B cell (primary cell): ENCODE results near the gene TMUB2. TPM values are rescaled to one million over a fixed set of nuclear protein-coding genes. Genes with fewer than 3 reads are reported as not detected.

Source experiments
- ATAC-seq: fragments of 200-7000 bp; cut with Tn5 transposase; one replicate; pipeline ENCODE4 v1.10.0; 2021; ENCODE audit warnings: low read depth, mild to moderate bottlenecking, moderate number of reproducible peaks, moderate library complexity
- CTCF ChIA-PET: fragments of 350-600 bp; sonication (Branson Sonifier 250); formaldehyde crosslinking; loops from one replicate; lab custom pipeline; 2021; ENCODE audit warnings: antibody characterized with exemption, inconsistent platforms; lab: Charles Lee
- POLR2A ChIA-PET: fragments of 350-600 bp; sonication (Branson Sonifier 250); formaldehyde crosslinking; loops from one replicate; lab custom pipeline; 2021; ENCODE audit warnings: antibody characterized with exemption; lab: Charles Lee
- DNase-seq: peaks from one replicate; pipeline ENCODE4 v3.0.0; 2013
- H2AFZ ChIP-seq: 2 replicates; pipeline ENCODE4 v1.6.1; 2012; ENCODE audit warnings: mild to moderate bottlenecking, low read depth, low read length; ENCODE audit not compliant: insufficient read depth, poor library complexity, severe bottlenecking
- H3K27ac ChIP-seq, 2 donors: 1 replicate in 1 of 2; 2 replicates in 1 of 2; pipeline ENCODE4 v1.5.1; 2012 to 2013; ENCODE audit warnings: low read length in 2 of 2, mild to moderate bottlenecking in 2 of 2, moderate library complexity in 1 of 2
- H3K27me3 ChIP-seq, 4 experiments: fragments of 200-600 bp in 1 of 4; sonication (generic) in 1 of 4; replicated peaks in 1 of 4; 1 replicate in 2 of 4; 2 replicates in 2 of 4; pipeline versions ENCODE4 v1.6.1 to v1.7.0; 2013 to 2016; ENCODE audit warnings: low read length in 3 of 4, mild to moderate bottlenecking in 2 of 4, mixed read lengths in 1 of 4, moderate library complexity in 1 of 4; ENCODE audit not compliant: insufficient read depth in 4 of 4, control insufficient read depth in 3 of 4; ENCODE audit errors: control extremely low read depth in 1 of 4
- H3K36me3 ChIP-seq, 2 experiments: replicated peaks in 1 of 2; 1 replicate in 1 of 2; 2 replicates in 1 of 2; pipeline versions ENCODE4 v1.6.1 to v1.7.1; 2013; ENCODE audit warnings: low read length in 1 of 2; ENCODE audit not compliant: insufficient read depth in 2 of 2, control insufficient read depth in 1 of 2; ENCODE audit errors: control extremely low read depth in 1 of 2, extremely low read depth in 1 of 2
- H3K4me1 ChIP-seq, 2 donors: fragments of 200-600 bp in 1 of 2; sonication (generic) in 1 of 2; 1 replicate in 1 of 2; 2 replicates in 1 of 2; pipeline versions ENCODE4 v1.5.1 to v1.6.1; 2013 to 2017; ENCODE audit warnings: low read length in 2 of 2; ENCODE audit not compliant: control insufficient read depth in 2 of 2, insufficient read depth in 2 of 2
- H3K4me2 ChIP-seq: replicated peaks from 2 replicates; pipeline ENCODE3; 2012; ENCODE audit warnings: mild to moderate bottlenecking, low read depth, low read length; ENCODE audit not compliant: poor library complexity, severe bottlenecking
- H3K4me3 ChIP-seq, 5 experiments: fragments of 200-600 bp in 1 of 5; sonication (generic) in 1 of 5; 1 replicate in 3 of 5; 2 replicates in 2 of 5; pipeline versions ENCODE4 v1.5.1 to v1.7.0; 2011 to 2016; ENCODE audit warnings: low read length in 4 of 5, mild to moderate bottlenecking in 4 of 5, low read depth in 2 of 5, control low read depth in 1 of 5, moderate library complexity in 1 of 5; ENCODE audit not compliant: insufficient read depth in 1 of 5; ENCODE audit errors: control extremely low read depth in 1 of 5, extremely low read depth in 1 of 5
- H3K79me2 ChIP-seq: fragments of 200-600 bp; sonication (generic); one replicate; pipeline ENCODE4 v1.6.0; 2016; ENCODE audit warnings: low read length; ENCODE audit not compliant: control insufficient read depth, insufficient read depth
- H3K9ac ChIP-seq: fragments of 200-600 bp; sonication (generic); 2 replicates; pipeline ENCODE4 v1.6.1; 2017; ENCODE audit warnings: mild to moderate bottlenecking, low read length, moderate library complexity
- H3K9me3 ChIP-seq, 3 donors: one replicate each; pipeline versions ENCODE4 v1.6.1 to v1.7.1; 2013; ENCODE audit warnings: low read length in 2 of 3; ENCODE audit not compliant: control insufficient read depth in 2 of 3, insufficient read depth in 1 of 3; ENCODE audit errors: control extremely low read depth in 1 of 3
- H4K20me1 ChIP-seq: 2 replicates; pipeline ENCODE4 v1.6.0; 2012; ENCODE audit warnings: mild to moderate bottlenecking, low read length; ENCODE audit not compliant: insufficient read depth, control insufficient read depth, poor library complexity, severe bottlenecking
- H3K27ac Mint-ChIP-seq: one replicate; pipeline ENCODE4 v1.8.0; 2021; ENCODE audit warnings: mixed read lengths
- H3K27me3 Mint-ChIP-seq: one replicate; pipeline ENCODE4 v1.8.0; 2021; ENCODE audit warnings: mixed read lengths
- H3K4me1 Mint-ChIP-seq: one replicate; pipeline ENCODE4 v1.8.0; 2021; ENCODE audit warnings: mixed read lengths
- H3K4me3 Mint-ChIP-seq: one replicate; pipeline ENCODE4 v1.8.0; 2021; ENCODE audit warnings: mixed read lengths
- H3K9me3 Mint-ChIP-seq: one replicate; pipeline ENCODE4 v1.8.0; 2022; ENCODE audit warnings: mixed read lengths; ENCODE audit not compliant: insufficient read depth
- CTCF ChIP-seq: fragments of 200-600 bp; IDR thresholded peaks from one replicate; pipeline ENCODE4 v1.8.0; 2022; ENCODE audit warnings: antibody characterized with exemption, mild to moderate bottlenecking
- EZH2 ChIP-seq: IDR thresholded peaks from 2 replicates; pipeline ENCODE4 v1.6.1; 2012; ENCODE audit warnings: borderline replicate concordance, low read depth, mild to moderate bottlenecking, moderate library complexity, low read length; ENCODE audit not compliant: insufficient read depth, poor library complexity, severe bottlenecking
- WGBS: methylation state at CpG from one replicate; pipeline ENCODE4 v1.1.5; 2013; ENCODE audit warnings: missing lambda C conversion rate; ENCODE audit not compliant: insufficient coverage; 5-methylcytosine and 5-hydroxymethylcytosine counted together
- intact Hi-C: fragments of 100-400 bp; cut with micrococcal nuclease; formaldehyde crosslinking; loops from one replicate; pipeline ENCODE4 v1.10.0; 2022
- polyA plus RNA-seq: library from polyadenylated mRNA; depleted of rRNA; stranded (reverse); fragments of >200 nt; gene quantifications from 2 replicates; pipeline ENCODE4 v1.2.3, GENCODE V29; 2012
- total RNA-seq, 2 donors: library from RNA; stranded (reverse); fragments of 120-200 nt in 1 of 2; gene quantifications; 1 replicate in 1 of 2; 2 replicates in 1 of 2; pipeline versions ENCODE4 v1.2.3 to v1.2.4, GENCODE V29; 2013 to 2022

The TMUB2 gene
- total and polyA plus RNA-seq, 2 donors (not counting 1 experiment from before 2014, with no cell fraction given) = 52.3 to 114 TPM

- Histone ChIP-seq H3K9ac (no peak overlapping the region), H3K4me2 (peak overlapping the region; percentile 92), H3K36me3 (peaks cover 2 to 48% of the 10 kb centered on the region in 2 experiments), H3K27ac (peak overlapping the region; percentile 88 to 89), H3K4me1 (peaks cover 52 to 71% of the 10 kb centered on the region in 2 donors), H3K79me2 (peaks cover 80% of the 10 kb centered on the region), H3K9me3 (no peaks in the 10 kb centered on the region), H4K20me1 (peaks cover 21% of the 10 kb centered on the region), H3K4me3 (no peak overlapping the region), H2AFZ (no peak overlapping the region), H3K27me3 (no peaks in the 10 kb centered on the region)
- 96% methylated on average over 5 of the region's 6 CpGs for WGBS
- ChIA-PET CTCF (interaction anchor here (0.8 to 2.4 kb wide), 9 partner anchors 8 to 139 kb away, joined by 3 to 15 read pairs (median 3); partner anchors contain the start of genes SLC25A39 and TMUB2), POLR2A (interaction anchor here (7.8 kb wide), 1 partner anchor 14 kb away, joined by 100 read pairs; the partner anchor contains the start of gene ATXN7L3)
- H3K27me3 Mint-ChIP-seq = no peaks in the 10 kb centered on the region
- H3K9me3 Mint-ChIP-seq = no peaks in the 10 kb centered on the region
- H3K4me3 Mint-ChIP-seq = peak overlapping the region; percentile 84
- ATAC-seq (no peak), DNase-seq (no peak)
- H3K4me1 Mint-ChIP-seq = peaks cover 64% of the 10 kb centered on the region
- peak overlapping the region; percentile 98 for H3K27ac Mint-ChIP-seq
- no peak for TF ChIP-seq CTCF
- TF ChIP-seq EZH2 = no peak
- intact Hi-C loops = no loop called here
Measured at GRCh38 chr17:44214896-44215295, 28.1 kb downstream of the TMUB2 start.

- WGBS = 0% methylated on average over 3 of the region's 5 CpGs
- peak overlapping the region; percentile 77 for H3K9ac ChIP-seq
- peaks cover 11% of the 10 kb centered on the region for H4K20me1 ChIP-seq
- no peaks in the 10 kb centered on the region for H3K9me3 ChIP-seq
- peaks cover 43 to 60% of the 10 kb centered on the region in 2 donors for H3K4me1 ChIP-seq
- peak overlapping the region; percentile 84 for H3K4me3 Mint-ChIP-seq
- H3K79me2 ChIP-seq = peaks cover 71% of the 10 kb centered on the region
- CTCF ChIA-PET = interaction anchor here (1.0 to 3.6 kb wide), 14 partner anchors 9 to 138 kb away, joined by 3 to 28 read pairs (median 9); partner anchors contain the start of genes GRN, HDAC5, SLC25A39 and TMUB2
- H3K4me3 ChIP-seq = peak overlapping the region; percentile 28 to 87 (median 74)
- no peak overlapping the region for H2AFZ ChIP-seq
- intact Hi-C loops = loop anchor here (1.0 kb wide), 2 partner anchors 16 to 129 kb away; partner anchors contain the start of gene GRN
- H3K27me3 ChIP-seq = no peaks in the 10 kb centered on the region
- TF ChIP-seq CTCF = no peak
- H3K4me2 ChIP-seq = peak overlapping the region; percentile 92
- POLR2A ChIA-PET = interaction anchor here (0.6 to 7.8 kb wide), 9 partner anchors 9 to 135 kb away, joined by 3 to 100 read pairs (median 5); partner anchors contain the start of genes ATXN7L3, GRN, SLC25A39 and TMUB2
- DNase-seq = peak; percentile 90
- H3K9me3 Mint-ChIP-seq = no peaks in the 10 kb centered on the region
- peak overlapping the region; percentile 88 to 89 for H3K27ac ChIP-seq
- ATAC-seq = peak; percentile 22
- peaks cover 56% of the 10 kb centered on the region for H3K4me1 Mint-ChIP-seq
- H3K27me3 Mint-ChIP-seq = no peaks in the 10 kb centered on the region
- peaks cover 2 to 39% of the 10 kb centered on the region in 2 experiments for H3K36me3 ChIP-seq
- peak overlapping the region; percentile 98 for H3K27ac Mint-ChIP-seq
Measured at GRCh38 chr17:44216173-44216572, 29.4 kb downstream of the TMUB2 start.
